Pancreas (tissue), 10 donors: ENCODE data around the gene APBA1. TPM values are rescaled to one million over a fixed set of nuclear protein-coding genes. Genes with fewer than 3 reads are reported as not detected.

Experiments used
- ATAC-seq, 4 donors: fragments of 200-7000 bp; cut with Tn5 transposase; one replicate each; pipeline versions ENCODE4 v1.8.0 to v1.9.1; 2020; ENCODE audit warnings: mild to moderate bottlenecking in 4 of 4, moderate library complexity in 4 of 4
- DNase-seq, 6 donors: peaks; one replicate each; pipeline ENCODE4 v3.0.0-alpha.2; 2020
- FAIRE-seq: peaks from 2 replicates; lab custom pipeline; 2012; peaks lifted over from hg19 to GRCh38; lab: Jason Lieb, UNC
- H3K27ac ChIP-seq, 4 donors: fragments of 200-600 bp; sonication (generic); 1 replicate in 3 of 4; 2 replicates in 1 of 4; pipeline versions ENCODE4 v1.5.0 to v1.8.0; 2020
- H3K27me3 ChIP-seq, 4 donors: fragments of 200-600 bp; one replicate each; pipeline ENCODE4 v1.8.0; 2021
- H3K36me3 ChIP-seq, 3 donors: fragments of 200-600 bp; sonication (generic) in 1 of 3; one replicate each; pipeline versions ENCODE4 v1.5.0 to v1.8.0; 2020 to 2021
- H3K4me1 ChIP-seq, 3 donors: fragments of 200-600 bp; one replicate each; pipeline ENCODE4 v1.8.0; 2021
- H3K4me3 ChIP-seq, 4 donors: fragments of 200-600 bp; sonication (generic) in 2 of 4; one replicate each; pipeline versions ENCODE4 v1.5.0 to v1.8.0; 2020 to 2021
- H3K9me3 ChIP-seq, 4 donors: fragments of 200-600 bp; one replicate each; pipeline ENCODE4 v1.8.0; 2021
- WGBS, 2 donors: extraction: QIAGEN DNeasy Blood & Tissue Kit; methylation state at CpG; one replicate each; pipeline ENCODE4 v1.1.7; 2013; 5-methylcytosine and 5-hydroxymethylcytosine counted together
- intact Hi-C, 3 donors: fragments of 100-400 bp; cut with DNase I; formaldehyde crosslinking; loops; one replicate each; pipeline versions ENCODE4 v1.11.1 to v1.14.2; 2022
- polyA plus RNA-seq, 2 donors: library from polyadenylated mRNA; stranded (reverse); fragments of 200-250 nt; gene quantifications; one replicate each; pipeline ENCODE4 v1.2.3, GENCODE V29; 2013
- total RNA-seq, 6 donors: library from RNA; stranded (reverse); fragmentation: NEBNext Ultra II Directional in 4 of 6; extraction: Animal tissue kit (Norgen Biotek cat#: 25700) in 4 of 6; gene quantifications; one replicate each; pipeline versions ENCODE4 v1.2.1 to v1.2.4, GENCODE V29; 2021 to 2023
- TF ChIP-seq, protein P1 (sequence below), 4 donors: fragments of 200-600 bp; sonication (generic) in 3 of 4; IDR thresholded peaks; one replicate each; pipeline versions ENCODE4 v1.5.0 to v1.8.0; 2021; ENCODE audit warnings: antibody characterized with exemption in 4 of 4
- donor health status: healthy with polysubstance abuse.
- donor health status: DM: no; HTN: no; CAD: no; lungs with moderate emphysema.
- donor health status: DM: no; HTN: no; CAD: no.
- donor health status: control.
- donor health status: control.
- donor health status: Bipolar disorder and iron deficiency.
- donor health status: DM: yes; HTN: yes; CAD: no.
- donor health status: DM: no; HTN: no; CAD: no.
- donor health status: DM: no; HTN: no; CAD: no.
- donor health status: DM: yes; HTN: yes; CAD: no.

APBA1 gene
- total and polyA plus RNA-seq, 8 donors, result 0.68 to 3.2 (median 2.2) TPM

DNA sequence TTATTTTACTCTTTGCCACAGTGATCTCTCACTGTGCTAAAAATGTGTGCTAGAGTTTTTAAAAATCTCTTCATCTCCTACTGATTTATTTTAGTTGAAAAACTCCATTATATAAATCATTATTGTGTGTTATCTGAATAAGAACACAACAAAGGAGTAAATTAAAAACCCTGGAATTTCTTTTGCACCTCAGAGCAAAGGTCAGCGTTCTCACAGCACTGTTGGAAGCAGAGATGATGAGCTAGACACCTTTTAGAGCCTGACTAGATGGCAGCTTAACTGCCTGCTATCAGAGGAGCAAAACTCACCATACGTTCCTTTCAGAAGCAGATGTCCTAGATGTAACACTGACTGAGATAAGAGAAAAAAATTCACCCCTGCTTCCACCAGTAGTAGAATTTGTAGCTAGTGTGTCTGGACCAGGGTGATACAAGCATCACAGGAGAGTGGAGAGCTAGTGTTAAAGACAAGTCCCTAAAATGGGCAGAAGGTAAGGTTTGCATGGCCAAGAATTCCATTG is 200.0 kb downstream of the APBA1 start:
- 72 to 81% methylated on average over 2 of the region's 2 CpGs for WGBS, 2 donors
- DNase-seq (no peak), ATAC-seq (no peak), FAIRE-seq (no peak)
- no peaks in the 10 kb centered on the region for H3K27me3 ChIP-seq
- H3K9me3 ChIP-seq, result no peaks in the 10 kb centered on the region
- no peaks in the 10 kb centered on the region for H3K36me3 ChIP-seq
- no peak overlapping the region for H3K4me3 ChIP-seq
- no peaks in the 10 kb centered on the region for H3K4me1 ChIP-seq
- H3K27ac ChIP-seq, result no peak overlapping the region
- TF ChIP-seq, protein P1, sequence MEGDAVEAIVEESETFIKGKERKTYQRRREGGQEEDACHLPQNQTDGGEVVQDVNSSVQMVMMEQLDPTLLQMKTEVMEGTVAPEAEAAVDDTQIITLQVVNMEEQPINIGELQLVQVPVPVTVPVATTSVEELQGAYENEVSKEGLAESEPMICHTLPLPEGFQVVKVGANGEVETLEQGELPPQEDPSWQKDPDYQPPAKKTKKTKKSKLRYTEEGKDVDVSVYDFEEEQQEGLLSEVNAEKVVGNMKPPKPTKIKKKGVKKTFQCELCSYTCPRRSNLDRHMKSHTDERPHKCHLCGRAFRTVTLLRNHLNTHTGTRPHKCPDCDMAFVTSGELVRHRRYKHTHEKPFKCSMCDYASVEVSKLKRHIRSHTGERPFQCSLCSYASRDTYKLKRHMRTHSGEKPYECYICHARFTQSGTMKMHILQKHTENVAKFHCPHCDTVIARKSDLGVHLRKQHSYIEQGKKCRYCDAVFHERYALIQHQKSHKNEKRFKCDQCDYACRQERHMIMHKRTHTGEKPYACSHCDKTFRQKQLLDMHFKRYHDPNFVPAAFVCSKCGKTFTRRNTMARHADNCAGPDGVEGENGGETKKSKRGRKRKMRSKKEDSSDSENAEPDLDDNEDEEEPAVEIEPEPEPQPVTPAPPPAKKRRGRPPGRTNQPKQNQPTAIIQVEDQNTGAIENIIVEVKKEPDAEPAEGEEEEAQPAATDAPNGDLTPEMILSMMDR (IDR thresholded peaks at IDR 0.05), result no peak
- intact Hi-C loops, result no loop called here

DNA sequence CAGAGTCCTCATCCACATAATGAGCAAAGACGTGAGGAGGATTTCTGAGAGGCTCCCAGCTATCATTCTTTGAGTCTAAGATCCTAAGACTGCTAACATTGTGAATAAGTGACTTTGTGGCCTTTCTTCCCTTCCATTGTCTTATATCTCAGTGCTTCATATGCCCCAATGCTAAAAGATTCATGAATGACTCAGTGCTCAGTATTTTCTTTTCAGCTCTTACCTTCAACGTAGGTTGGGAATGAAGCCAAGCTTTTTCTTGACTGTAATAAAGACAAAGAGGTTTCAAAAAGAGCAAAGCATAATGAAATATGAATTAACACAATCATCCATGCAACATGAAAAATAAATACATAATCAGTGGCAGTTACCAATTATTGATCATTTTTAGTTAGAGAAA is 200.7 kb downstream of the APBA1 start:
- H3K27ac ChIP-seq, result no peak overlapping the region
- DNase-seq (no peak), FAIRE-seq (no peak), ATAC-seq (no peak)
- no peaks in the 10 kb centered on the region for H3K36me3 ChIP-seq
- no peaks in the 10 kb centered on the region for H3K9me3 ChIP-seq
- intact Hi-C loops, result no loop called here
- H3K27me3 ChIP-seq, result no peaks in the 10 kb centered on the region
- 62 to 63% methylated on average over 2 of the region's 2 CpGs for WGBS, 2 donors
- no peaks in the 10 kb centered on the region for H3K4me1 ChIP-seq
- H3K4me3 ChIP-seq, result no peak overlapping the region
- TF ChIP-seq, protein P1 (IDR thresholded peaks at IDR 0.05), result no peak

DNA sequence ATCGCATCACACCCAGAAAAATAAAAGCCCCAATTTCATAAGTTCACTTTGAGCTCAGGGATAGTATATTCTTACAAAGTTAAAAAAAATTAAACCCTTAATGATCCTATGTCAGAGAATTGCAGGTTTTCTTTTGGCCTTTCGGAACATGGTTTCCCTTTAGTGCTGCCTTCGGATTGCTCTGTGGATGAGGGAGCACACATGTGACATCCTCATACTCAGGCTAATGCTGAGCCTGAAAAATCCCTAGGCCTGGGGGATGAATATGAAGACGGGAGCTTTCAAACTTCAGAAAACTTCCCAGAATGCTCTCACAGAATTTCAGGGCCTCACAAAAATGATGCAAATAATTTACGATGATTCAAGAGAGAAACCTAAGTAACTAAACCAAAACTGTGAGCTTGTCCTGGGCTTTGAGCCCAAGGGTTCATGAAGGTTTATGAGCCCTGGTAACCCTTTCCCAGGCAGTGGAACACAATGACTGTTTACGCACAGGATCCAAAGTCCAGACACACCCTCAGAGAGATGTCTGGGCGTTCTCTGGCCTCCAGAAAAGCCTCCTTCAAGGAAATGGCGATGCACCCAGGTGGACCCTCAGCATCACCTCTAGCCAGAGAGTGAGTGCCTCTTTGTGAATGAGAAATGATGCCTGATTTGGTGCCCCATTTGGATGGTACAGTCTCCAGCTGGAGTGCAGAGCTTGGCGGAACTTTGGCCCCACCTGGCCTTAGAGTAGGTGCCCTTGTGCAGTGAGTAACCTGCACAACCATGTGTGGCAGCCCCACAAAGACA is 201.8 kb downstream of the APBA1 start:
- Histone ChIP-seq H3K27me3 (no peaks in the 10 kb centered on the region), H3K36me3 (no peaks in the 10 kb centered on the region), H3K27ac (no peak overlapping the region), H3K4me3 (no peak overlapping the region), H3K9me3 (no peaks in the 10 kb centered on the region), H3K4me1 (no peaks in the 10 kb centered on the region)
- intact Hi-C loops, result no loop called here
- ATAC-seq, result peak in 2 of 4 donors; percentile 16 to 59
- WGBS, 2 donors, result 85 to 91% methylated on average over 9 of the region's 9 CpGs
- TF ChIP-seq, protein P1 (IDR thresholded peaks at IDR 0.05), result no peak
- peak; percentile 9 for FAIRE-seq
- DNase-seq, result no peak

DNA sequence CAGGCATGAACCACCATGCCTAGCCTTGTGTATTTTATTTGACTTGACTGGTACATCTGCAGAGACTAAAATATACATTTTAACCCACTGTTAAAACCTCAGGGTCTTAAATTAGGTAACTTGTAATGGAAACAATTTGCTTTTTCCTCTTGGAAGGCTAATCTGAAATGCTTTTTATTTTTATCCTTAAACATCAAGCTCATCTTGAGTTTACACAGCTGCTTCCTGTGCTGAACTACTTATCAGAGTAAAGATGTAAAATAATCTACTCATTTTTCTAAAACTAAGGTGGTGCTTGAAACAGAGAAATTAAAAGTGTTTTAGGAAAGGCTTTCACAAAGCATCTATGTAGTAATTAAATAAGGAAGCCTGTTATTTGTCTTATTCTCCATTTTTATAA is 203.0 kb downstream of the APBA1 start:
- intact Hi-C loops, result no loop called here
- TF ChIP-seq, protein P1 (IDR thresholded peaks at IDR 0.05), result no peak
- no peak for FAIRE-seq
- Histone ChIP-seq H3K27ac (no peak overlapping the region), H3K9me3 (no peaks in the 10 kb centered on the region), H3K27me3 (no peaks in the 10 kb centered on the region), H3K4me1 (no peaks in the 10 kb centered on the region), H3K4me3 (no peak overlapping the region), H3K36me3 (no peaks in the 10 kb centered on the region)
- DNase-seq, result no peak
- no peak for ATAC-seq

DNA sequence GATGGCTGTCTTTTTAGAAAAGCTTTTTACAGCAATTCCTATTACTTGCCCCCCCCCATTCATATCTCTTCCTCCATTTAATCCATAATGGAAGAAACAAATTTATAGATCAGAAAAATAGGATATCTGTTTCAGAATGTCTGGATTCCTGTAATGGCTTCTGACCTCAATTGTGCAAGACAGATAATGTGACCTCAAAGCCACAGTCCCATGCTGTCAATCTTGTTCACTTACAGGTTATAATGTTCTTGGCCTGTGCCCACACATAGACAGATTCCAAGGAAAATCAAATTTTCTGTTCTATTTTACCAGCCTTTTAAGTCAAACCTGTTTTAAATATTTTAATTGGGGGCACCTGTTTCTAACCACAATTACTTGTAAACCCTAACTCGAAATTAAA is 203.8 kb downstream of the APBA1 start:
- intact Hi-C loops, result no loop called here
- WGBS, 2 donors, result 79 to 86% methylated on average over 1 of the region's 1 CpG
- no peak overlapping the region for H3K4me3 ChIP-seq
- no peak for DNase-seq
- H3K4me1 ChIP-seq, result no peaks in the 10 kb centered on the region
- no peak for ATAC-seq
- H3K36me3 ChIP-seq, result no peaks in the 10 kb centered on the region
- no peaks in the 10 kb centered on the region for H3K9me3 ChIP-seq
- H3K27me3 ChIP-seq, result no peaks in the 10 kb centered on the region
- FAIRE-seq, result no peak
- TF ChIP-seq, protein P1 (IDR thresholded peaks at IDR 0.05), result no peak
- H3K27ac ChIP-seq, result no peak overlapping the region
